BE2C (cell line): Measurements from ENCODE around the gene NOL12.

Experiments used
- DNase-seq: peaks from one replicate; pipeline ENCODE4 v3.0.0-alpha.2; 2020
- H3K27me3 ChIP-seq: fragments of 250-450 bp; sonication (Bioruptor Pico); 2 replicates; pipeline ENCODE4 v1.5.1; 2020; ENCODE audit warnings: mild to moderate bottlenecking
- H3K36me3 ChIP-seq: fragments of 250-450 bp; sonication (Bioruptor Pico); 2 replicates; pipeline ENCODE4 v1.5.1; 2020; ENCODE audit warnings: mild to moderate bottlenecking
- H3K4me1 ChIP-seq: fragments of 250-450 bp; sonication (Bioruptor Pico); 2 replicates; pipeline ENCODE4 v1.5.1; 2020
- H3K4me3 ChIP-seq: 2 replicates; pipeline ENCODE4 v1.5.1; 2011; ENCODE audit warnings: low read depth, low read length
- H3K9me3 ChIP-seq: fragments of 250-450 bp; sonication (Bioruptor Pico); 2 replicates; pipeline ENCODE4 v1.5.1; 2020
- TF ChIP-seq, protein P1 (sequence below): IDR thresholded peaks from 2 replicates; pipeline ENCODE4 v1.5.1; 2012; ENCODE audit warnings: mild to moderate bottlenecking, low read depth, low read length

Gene NOL12

DNA sequence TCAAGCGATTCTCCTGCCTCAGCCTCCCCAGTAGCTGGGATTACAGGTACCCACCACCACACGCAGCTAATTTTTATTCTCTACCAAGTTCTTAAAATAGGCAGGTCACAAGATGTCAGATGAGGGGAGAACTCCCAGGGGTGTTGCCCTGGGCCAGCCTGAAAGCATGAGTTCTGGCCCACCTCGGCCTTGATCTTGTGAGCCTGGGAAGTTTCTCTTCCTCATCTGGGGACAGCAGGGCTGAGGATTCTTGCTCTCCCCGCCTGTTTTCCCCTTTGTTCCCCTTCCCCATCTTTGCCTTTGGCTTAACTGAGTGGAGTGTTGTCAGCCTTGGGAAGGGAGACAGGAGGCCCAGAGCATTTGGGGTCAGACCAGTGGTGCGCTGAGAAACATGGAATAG, 24.1 kb upstream of the NOL12 start:
- DNase-seq, result no peak
- peaks cover 11% of the 10 kb centered on the region for H3K4me1 ChIP-seq
- no peak overlapping the region for H3K4me3 ChIP-seq
- H3K27me3 ChIP-seq, result no peaks in the 10 kb centered on the region
- TF ChIP-seq, protein P1, sequence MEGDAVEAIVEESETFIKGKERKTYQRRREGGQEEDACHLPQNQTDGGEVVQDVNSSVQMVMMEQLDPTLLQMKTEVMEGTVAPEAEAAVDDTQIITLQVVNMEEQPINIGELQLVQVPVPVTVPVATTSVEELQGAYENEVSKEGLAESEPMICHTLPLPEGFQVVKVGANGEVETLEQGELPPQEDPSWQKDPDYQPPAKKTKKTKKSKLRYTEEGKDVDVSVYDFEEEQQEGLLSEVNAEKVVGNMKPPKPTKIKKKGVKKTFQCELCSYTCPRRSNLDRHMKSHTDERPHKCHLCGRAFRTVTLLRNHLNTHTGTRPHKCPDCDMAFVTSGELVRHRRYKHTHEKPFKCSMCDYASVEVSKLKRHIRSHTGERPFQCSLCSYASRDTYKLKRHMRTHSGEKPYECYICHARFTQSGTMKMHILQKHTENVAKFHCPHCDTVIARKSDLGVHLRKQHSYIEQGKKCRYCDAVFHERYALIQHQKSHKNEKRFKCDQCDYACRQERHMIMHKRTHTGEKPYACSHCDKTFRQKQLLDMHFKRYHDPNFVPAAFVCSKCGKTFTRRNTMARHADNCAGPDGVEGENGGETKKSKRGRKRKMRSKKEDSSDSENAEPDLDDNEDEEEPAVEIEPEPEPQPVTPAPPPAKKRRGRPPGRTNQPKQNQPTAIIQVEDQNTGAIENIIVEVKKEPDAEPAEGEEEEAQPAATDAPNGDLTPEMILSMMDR, result no peak
- no peaks in the 10 kb centered on the region for H3K9me3 ChIP-seq
- H3K36me3 ChIP-seq, result peaks cover 33% of the 10 kb centered on the region

DNA sequence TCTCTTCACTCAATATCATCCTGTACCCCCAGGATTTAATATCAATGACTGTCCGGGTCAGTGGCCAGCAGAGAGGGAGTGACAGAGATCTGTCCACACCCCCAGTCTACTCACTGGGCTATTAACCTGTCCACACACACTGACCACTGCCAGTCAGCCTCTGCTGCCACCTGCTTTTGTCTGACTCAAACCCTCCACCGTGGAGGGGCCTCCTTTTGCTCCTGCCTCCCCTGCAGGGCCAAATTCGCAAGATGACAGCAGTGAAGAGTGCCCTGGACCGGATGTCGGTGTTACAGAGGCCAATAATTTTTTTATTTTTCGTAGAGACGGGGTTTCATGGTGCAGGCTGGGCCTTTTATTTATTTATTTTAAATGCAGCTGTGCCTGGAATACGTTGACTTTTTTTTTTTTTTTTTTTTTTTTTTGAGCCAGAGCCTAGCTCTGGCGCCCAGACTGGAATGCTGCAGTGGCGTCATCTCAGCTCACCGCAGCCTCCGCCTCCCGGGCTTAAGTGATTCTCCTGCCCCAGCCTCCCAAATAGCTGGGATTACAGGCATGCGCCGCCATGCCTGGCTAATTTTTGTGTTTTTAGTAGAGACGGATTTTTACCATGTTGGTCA, 22.5 kb upstream of the NOL12 start:
- no peak for DNase-seq
- Histone ChIP-seq H3K36me3 (peaks cover 43% of the 10 kb centered on the region), H3K27me3 (no peaks in the 10 kb centered on the region), H3K4me3 (no peak overlapping the region), H3K9me3 (no peaks in the 10 kb centered on the region), H3K4me1 (peaks cover 8% of the 10 kb centered on the region)
- TF ChIP-seq, protein P1, result no peak

DNA sequence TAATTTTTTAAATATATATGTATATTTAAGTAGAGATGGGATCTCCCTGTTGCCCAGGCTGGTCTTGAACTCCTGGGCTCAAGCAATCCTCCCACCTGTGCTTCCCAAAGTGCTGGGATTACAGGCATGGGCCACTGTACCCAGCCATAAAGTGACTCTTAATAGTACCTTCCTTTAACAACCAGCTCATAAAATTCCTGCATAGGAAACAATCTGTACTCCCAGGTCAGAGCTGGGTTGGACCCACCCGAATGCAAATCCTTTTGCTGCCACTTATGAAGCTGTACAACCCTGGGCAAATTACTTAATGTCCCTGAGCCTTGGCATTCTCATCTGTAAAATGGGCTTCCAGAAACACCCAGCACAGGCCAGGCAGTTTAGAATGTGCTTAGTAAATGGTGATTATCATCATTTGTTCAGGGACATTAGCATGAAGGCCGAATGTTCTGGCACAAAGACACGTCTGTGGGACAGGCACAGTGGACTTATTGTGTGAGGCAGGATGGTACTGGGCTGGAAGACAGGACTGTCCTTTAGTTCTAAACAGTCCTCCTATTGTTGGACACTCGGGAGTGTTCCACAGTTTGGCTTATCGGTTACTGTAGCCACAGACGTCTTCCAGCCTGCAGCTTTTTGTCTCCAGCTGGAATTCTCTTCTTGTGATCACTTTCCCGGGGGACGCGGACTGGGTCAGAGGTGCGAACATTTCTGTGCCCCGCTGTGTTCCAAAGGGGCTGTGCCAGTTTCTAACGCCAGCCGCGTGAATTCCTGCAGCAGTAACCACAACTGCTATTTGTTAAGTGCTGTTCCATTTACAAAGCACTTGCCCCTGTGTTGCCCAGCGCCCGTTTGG, 21.7 kb upstream of the NOL12 start:
- H3K4me3 ChIP-seq, result no peak overlapping the region
- H3K4me1 ChIP-seq, result peaks cover 8% of the 10 kb centered on the region
- TF ChIP-seq, protein P1, result no peak
- no peaks in the 10 kb centered on the region for H3K9me3 ChIP-seq
- no peaks in the 10 kb centered on the region for H3K27me3 ChIP-seq
- peaks cover 43% of the 10 kb centered on the region for H3K36me3 ChIP-seq
- DNase-seq, result no peak

DNA sequence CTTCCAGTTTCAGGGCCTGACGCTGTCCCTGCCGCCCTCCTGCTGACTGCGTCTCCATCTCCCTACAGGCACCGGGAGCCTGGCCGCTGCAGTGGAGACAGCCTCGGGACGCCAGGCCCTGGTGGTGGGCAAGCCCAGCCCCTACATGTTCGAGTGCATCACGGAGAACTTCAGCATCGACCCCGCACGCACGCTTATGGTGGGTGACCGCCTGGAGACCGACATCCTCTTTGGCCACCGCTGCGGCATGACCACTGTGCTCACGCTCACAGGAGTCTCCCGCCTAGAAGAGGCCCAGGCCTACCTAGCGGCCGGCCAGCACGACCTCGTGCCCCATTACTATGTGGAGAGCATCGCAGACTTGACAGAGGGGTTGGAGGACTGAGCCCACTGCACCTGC, 20.7 kb upstream of the NOL12 start:
- no peaks in the 10 kb centered on the region for H3K9me3 ChIP-seq
- H3K4me3 ChIP-seq, result no peak overlapping the region
- no peak for DNase-seq
- peaks cover 43% of the 10 kb centered on the region for H3K36me3 ChIP-seq
- no peaks in the 10 kb centered on the region for H3K27me3 ChIP-seq
- H3K4me1 ChIP-seq, result peaks cover 4% of the 10 kb centered on the region
- TF ChIP-seq, protein P1, result no peak

DNA sequence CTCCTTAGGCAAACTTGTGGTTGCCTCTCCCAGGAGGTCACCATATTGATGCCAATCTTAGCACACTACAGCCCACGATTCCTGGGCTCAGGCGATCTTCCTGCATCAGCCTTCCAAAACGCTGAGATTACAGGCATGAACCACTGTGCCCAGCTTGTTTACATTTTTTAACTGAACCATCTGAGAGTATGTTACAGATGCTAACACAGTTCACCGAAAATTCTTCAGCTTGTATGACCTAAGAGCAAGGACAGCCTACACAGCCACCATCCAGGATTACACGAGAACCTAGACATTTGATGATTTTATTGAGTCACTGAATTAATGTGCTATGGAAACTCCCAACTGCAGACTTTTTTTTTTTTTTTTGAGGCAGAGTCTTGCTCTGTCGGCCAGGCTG, 16.6 kb upstream of the NOL12 start:
- peaks cover 4% of the 10 kb centered on the region; the same call in 1 of the 2 replicates for H3K4me1 ChIP-seq
- no peak for DNase-seq
- no peaks in the 10 kb centered on the region for H3K27me3 ChIP-seq
- TF ChIP-seq, protein P1, result no peak
- H3K4me3 ChIP-seq, result no peak overlapping the region
- peaks cover 35% of the 10 kb centered on the region for H3K36me3 ChIP-seq
- no peaks in the 10 kb centered on the region for H3K9me3 ChIP-seq
